A549 (cell line): ENCODE measurements around the gene ARRDC3. TPM values are rescaled to one million over a fixed set of nuclear protein-coding genes. Genes with fewer than 3 reads are reported as not detected.
"Not testable (repeated sequence)": the region's sequence is repeated elsewhere in the genome, so short reads cannot be mapped to it uniquely, and the experiment has no call there.

Experiments used
- ATAC-seq, 2 experiments: fragments of 200-7000 bp in 1 of 2; fragments of >200 bp in 1 of 2; cut with Nextera tagmentation in 1 of 2; cut with Tn5 transposase in 1 of 2; 3 replicates each; pipeline versions ENCODE4 v1.8.0 to v1.9.1; 2018 to 2020; ENCODE audit warnings: mild to moderate bottlenecking in 1 of 2, moderate library complexity in 1 of 2
- CTCF ChIA-PET: fragments of 300-600 bp; sonication (Branson Sonifier 250); formaldehyde crosslinking; extraction: SDS; loops from one replicate; lab custom pipeline; 2021; ENCODE audit warnings: antibody characterized with exemption, inconsistent platforms; lab: Yijun Ruan, JAX
- POLR2A ChIA-PET: fragments of 350-600 bp; formaldehyde crosslinking; extraction: SDS; loops from one replicate; lab custom pipeline; 2021; ENCODE audit warnings: antibody characterized with exemption, inconsistent platforms; lab: Yijun Ruan, JAX
- DNase-seq, 2 experiments: peaks; one replicate each; pipeline versions ENCODE4 v3.0.0 to v3.0.0-alpha.2; 2011 to 2016; ENCODE audit warnings: low read depth in 1 of 2, low spot score in 1 of 2
- FAIRE-seq: peaks from 2 replicates; lab custom pipeline; 2011; peaks lifted over from hg19 to GRCh38; lab: Jason Lieb, UNC
- H3K27ac ChIP-seq, 2 experiments: fragments of >200 bp; sonication (Bioruptor Twin); formaldehyde crosslinking; 3 replicates each; pipeline ENCODE4 v1.5.1; 2016 to 2017
- H3K4me1 ChIP-seq: fragments of >200 bp; sonication (Bioruptor Twin); formaldehyde crosslinking; 3 replicates; pipeline ENCODE4 v1.6.1; 2016
- H3K4me2 ChIP-seq: fragments of >200 bp; sonication (Bioruptor Twin); formaldehyde crosslinking; 3 replicates; pipeline ENCODE4 v1.6.1; 2016
- H3K4me3 ChIP-seq: fragments of >200 bp; sonication (Bioruptor Twin); formaldehyde crosslinking; 3 replicates; pipeline ENCODE4 v1.5.1; 2016
- H3K9me3 ChIP-seq: fragments of >200 bp; sonication (Bioruptor Twin); formaldehyde crosslinking; 3 replicates; pipeline ENCODE4 v1.6.1; 2016
- ATOH8 ChIP-seq: fragments of 250-450 bp; sonication (Bioruptor Pico); IDR thresholded peaks from 2 replicates; pipeline ENCODE4 v1.5.0; 2020; ENCODE audit warnings: low read depth, mild to moderate bottlenecking, moderate library complexity
- BHLHE40 ChIP-seq: IDR thresholded peaks from 2 replicates; pipeline ENCODE4 v1.6.1; 2012; ENCODE audit warnings: low read depth, low read length, inconsistent platforms
- CBX2 ChIP-seq: fragments of 200-600 bp; sonication (generic); IDR thresholded peaks from 2 replicates; pipeline ENCODE4 v1.6.1; 2016; ENCODE audit warnings: low read depth, mild to moderate bottlenecking, borderline replicate concordance
- CEBPB ChIP-seq, 2 experiments: fragments of >200 bp in 1 of 2; sonication (Bioruptor Twin) in 1 of 2; formaldehyde crosslinking in 1 of 2; IDR thresholded peaks; 2 replicates each; pipeline ENCODE4 v1.6.1; 2012 to 2016
- CHD2 ChIP-seq: fragments of 150-350 bp; IDR thresholded peaks from 2 replicates; pipeline ENCODE4 v1.6.1; 2014; ENCODE audit warnings: low read length; ENCODE audit not compliant: partially characterized antibody
- E2F6 ChIP-seq: IDR thresholded peaks from 2 replicates; pipeline ENCODE4 v1.6.1; 2012; ENCODE audit warnings: low read depth, borderline replicate concordance
- EHF ChIP-seq: fragments of 250-450 bp; sonication (Bioruptor Pico); IDR thresholded peaks from 2 replicates; pipeline ENCODE4 v1.5.0; 2020; ENCODE audit warnings: mild to moderate bottlenecking
- EP300 ChIP-seq, 2 experiments: fragments of >200 bp; sonication (Bioruptor Twin); formaldehyde crosslinking; IDR thresholded peaks; 2 replicates in 1 of 2; 3 replicates in 1 of 2; pipeline ENCODE4 v1.6.1; 2016 to 2017
- FOSL2 ChIP-seq, 2 experiments: fragments of 450-650 bp in 1 of 2; fragments of >200 bp in 1 of 2; sonication (Bioruptor Twin) in 1 of 2; formaldehyde crosslinking; IDR thresholded peaks; 2 replicates each; pipeline versions ENCODE4 v1.5.0 to v1.6.1; 2016 to 2020; ENCODE audit warnings: mild to moderate bottlenecking in 1 of 2, moderate library complexity in 1 of 2
- GATA3 ChIP-seq: IDR thresholded peaks from 2 replicates; pipeline ENCODE4 v1.6.1; 2012; ENCODE audit warnings: borderline replicate concordance
- HDAC2 ChIP-seq: fragments of 200-600 bp; sonication (generic); IDR thresholded peaks from 2 replicates; pipeline ENCODE4 v1.6.1; 2016
- HES2 ChIP-seq: fragments of >200 bp; sonication (Bioruptor Twin); formaldehyde crosslinking; IDR thresholded peaks from 2 replicates; pipeline ENCODE4 v1.6.1; 2016
- HEYL ChIP-seq: fragments of 250-450 bp; sonication (Bioruptor Pico); IDR thresholded peaks from 2 replicates; pipeline ENCODE4 v1.8.0; 2021; ENCODE audit warnings: mild to moderate bottlenecking, moderate library complexity
- HOXA7 ChIP-seq: fragments of 250-450 bp; sonication (Bioruptor Pico); IDR thresholded peaks from 2 replicates; pipeline ENCODE4 v1.5.0; 2020; ENCODE audit warnings: mild to moderate bottlenecking, moderate library complexity
- HOXB5 ChIP-seq: fragments of 250-450 bp; sonication (Bioruptor Pico); IDR thresholded peaks from 2 replicates; pipeline ENCODE4 v1.5.0; 2020; ENCODE audit warnings: mild to moderate bottlenecking, moderate library complexity
- JUN ChIP-seq, 2 experiments: fragments of >200 bp; sonication (Bioruptor Twin); formaldehyde crosslinking; IDR thresholded peaks; 2 replicates in 1 of 2; 3 replicates in 1 of 2; pipeline ENCODE4 v1.6.1; 2016 to 2017
- KDM1A ChIP-seq: fragments of 200-600 bp; sonication (generic); IDR thresholded peaks from 2 replicates; pipeline ENCODE4 v1.6.1; 2016; ENCODE audit warnings: low read depth, mild to moderate bottlenecking
- KDM5A ChIP-seq: fragments of 200-600 bp; sonication (generic); IDR thresholded peaks from 2 replicates; pipeline ENCODE4 v1.6.1; 2016; ENCODE audit warnings: antibody characterized with exemption, mild to moderate bottlenecking
- MAFK ChIP-seq: fragments of 450-650 bp; IDR thresholded peaks from 2 replicates; pipeline ENCODE4 v1.6.1; 2014; ENCODE audit not compliant: partially characterized antibody
- RAD21 ChIP-seq, 2 experiments: fragments of >200 bp in 1 of 2; sonication (Bioruptor Twin) in 1 of 2; formaldehyde crosslinking in 1 of 2; IDR thresholded peaks in 1 of 2; conservative IDR thresholded peaks in 1 of 2; 2 replicates in 1 of 2; 3 replicates in 1 of 2; pipeline ENCODE4 v1.6.1; 2012 to 2018; ENCODE audit warnings: inconsistent platforms in 1 of 2
- REST ChIP-seq: fragments of 200-600 bp; sonication (generic); IDR thresholded peaks from 2 replicates; pipeline ENCODE4 v1.6.1; 2016; ENCODE audit warnings: antibody characterized with exemption, mild to moderate bottlenecking, moderate library complexity
- ZC3H11A ChIP-seq: fragments of 450-650 bp; IDR thresholded peaks from 2 replicates; pipeline ENCODE4 v1.6.1; 2014; ENCODE audit warnings: antibody characterized with exemption, mild to moderate bottlenecking
- ZNF302 ChIP-seq: fragments of 250-450 bp; sonication (Bioruptor Pico); IDR thresholded peaks from 2 replicates; pipeline ENCODE4 v1.9.0; 2021; ENCODE audit warnings: inconsistent platforms, mild to moderate bottlenecking, moderate library complexity
- WGBS: methylation state at CpG from one replicate; pipeline ENCODE4 v1.1.6; 2017; ENCODE audit errors: missing lambda C conversion rate; 5-methylcytosine and 5-hydroxymethylcytosine counted together
- polyA plus RNA-seq, 4 experiments: library from polyadenylated mRNA; depleted of rRNA in 3 of 4; stranded (reverse); fragments of >200 nt; fragmentation: RNase III in 1 of 4; extraction: RNeasy Plus Mini Kit Qiagen cat#74134 plus additional on column Dnase treatment in 1 of 4; gene quantifications; 2 replicates in 3 of 4; 3 replicates in 1 of 4; pipeline ENCODE4 v1.2.3, GENCODE V29; 2011 to 2017

ARRDC3 gene
- polyA plus RNA-seq, 2 of the 4 experiments (the other 2 are of a cell fraction) = 9.9 to 36.3 TPM

- Histone ChIP-seq H3K9me3 (no peaks in the 10 kb centered on the region), H3K27ac (no peak overlapping the region), H3K4me1 (peaks cover 10% of the 10 kb centered on the region), H3K4me2 (no peak overlapping the region), H3K4me3 (no peak overlapping the region)
- POLR2A ChIA-PET = interaction anchor here (0.7 kb wide), 1 partner anchor 21 kb away, joined by 9 read pairs; no protein-coding TSS in a partner anchor
- ATAC-seq (no peak), FAIRE-seq (no peak), DNase-seq (no peak)
- CTCF ChIA-PET = no interaction called here
- 94% methylated on average over 4 of the region's 4 CpGs for WGBS
- TF ChIP-seq HES2 = no peak
- no peak for TF ChIP-seq MAFK
- TF ChIP-seq GATA3 = no peak
- no peak for TF ChIP-seq ZC3H11A
- TF ChIP-seq KDM1A = no peak
- no peak for TF ChIP-seq HOXA7 (CRISPR knock-in tag)
- no peak for TF ChIP-seq RAD21 (conservative IDR thresholded peaks at IDR 0.05 in 1 of 2, IDR thresholded peaks at IDR 0.05 in 1 of 2)
Observed at GRCh38 chr5:91359962-91360609, 23.0 kb downstream of the ARRDC3 start.

- TF ChIP-seq KDM5A = no peak
- 0 out of 4 replicates have a peak, but pooled peaks of 1 of the 2 experiments have one; percentile 4 for TF ChIP-seq CEBPB (IDR thresholded peaks at IDR 0.05)
- Histone ChIP-seq H3K4me1 (peaks cover 10% of the 10 kb centered on the region), H3K27ac (no peak overlapping the region), H3K4me2 (peak overlapping the region; percentile 6; the same call in 1 of the 3 replicates), H3K9me3 (no peaks in the 10 kb centered on the region), H3K4me3 (no peak overlapping the region)
- ChIA-PET CTCF (interaction anchor here (1.2 to 1.4 kb wide), 2 partner anchors 13 to 26 kb away, joined by 4 read pairs; no protein-coding TSS in a partner anchor), POLR2A (no interaction called here)
- 53% methylated on average over 2 of the region's 2 CpGs for WGBS
- ATAC-seq (no peak), FAIRE-seq (no peak), DNase-seq (no peak)
Observed at GRCh38 chr5:91357806-91358205, 25.3 kb downstream of the ARRDC3 start.

- Histone ChIP-seq H3K4me2 (peak overlapping the region; percentile 6; the same call in 1 of the 3 replicates), H3K4me1 (peaks cover 10% of the 10 kb centered on the region), H3K27ac (peak overlapping the region in 1 of 2 experiments; percentile 30; a peak in 1 of 6 replicates), H3K9me3 (no peaks in the 10 kb centered on the region)
- ChIA-PET CTCF (interaction anchor here (1.2 to 1.4 kb wide), 2 partner anchors 14 to 25 kb away, joined by 4 read pairs; no protein-coding TSS in a partner anchor), POLR2A (no interaction called here)
- ATAC-seq = peak in 1 of 2 experiments; percentile 71; a peak in 3 of 6 replicates
- no peak for TF ChIP-seq REST
- TF ChIP-seq HOXB5 = no peak
- no peak for TF ChIP-seq ZC3H11A
- TF ChIP-seq ATOH8 = no peak
- TF ChIP-seq KDM1A = no peak
- no peak for TF ChIP-seq EP300 (IDR thresholded peaks at IDR 0.05)
- no peak for TF ChIP-seq ZNF302 (CRISPR knock-in tag)
- TF ChIP-seq EHF (CRISPR knock-in tag) = no peak
- TF ChIP-seq E2F6 = no peak
- no peak for TF ChIP-seq BHLHE40
- no peak for TF ChIP-seq CHD2
- TF ChIP-seq CBX2 = no peak
- no peak for TF ChIP-seq FOSL2 (IDR thresholded peaks at IDR 0.05)
- no peak for TF ChIP-seq FOSL2 (CRISPR knock-in tag; IDR thresholded peaks at IDR 0.05)
- TF ChIP-seq HDAC2 = no peak
- no peak for TF ChIP-seq HEYL
- no peak for TF ChIP-seq JUN (IDR thresholded peaks at IDR 0.05)
- TF ChIP-seq, all 56 proteins: peak for 0
- FAIRE-seq (no peak), DNase-seq (no peak)
- WGBS = 62% methylated on average over 8 of the region's 8 CpGs
- no peak overlapping the region for H3K4me3 ChIP-seq
Observed at GRCh38 chr5:91357012-91357634, 26.0 kb downstream of the ARRDC3 start.

GRCh38 chr5:91354867-91355266 is 28.2 kb downstream of the ARRDC3 start:
- POLR2A ChIA-PET, CTCF ChIA-PET, H3K27ac ChIP-seq, H3K9me3 ChIP-seq, H3K4me2 ChIP-seq, FAIRE-seq, DNase-seq, H3K4me3 ChIP-seq, ATAC-seq: not testable (repeated sequence)
- H3K4me1 ChIP-seq = peaks cover 10% of the 10 kb centered on the region
- 74% methylated on average over 4 of the region's 4 CpGs for WGBS
